ENCODE measurements around the gene PDLIM7. TPM values are rescaled to one million over a fixed set of nuclear protein-coding genes. Genes with fewer than 3 reads are reported as not detected.
A peak's percentile ranks its signal among the peaks of the same experiment; 100 is the strongest.

Gene PDLIM7
- total RNA-seq, 2 experiments from 2014 or later, result 41.9 to 50.2 TPM

DNA sequence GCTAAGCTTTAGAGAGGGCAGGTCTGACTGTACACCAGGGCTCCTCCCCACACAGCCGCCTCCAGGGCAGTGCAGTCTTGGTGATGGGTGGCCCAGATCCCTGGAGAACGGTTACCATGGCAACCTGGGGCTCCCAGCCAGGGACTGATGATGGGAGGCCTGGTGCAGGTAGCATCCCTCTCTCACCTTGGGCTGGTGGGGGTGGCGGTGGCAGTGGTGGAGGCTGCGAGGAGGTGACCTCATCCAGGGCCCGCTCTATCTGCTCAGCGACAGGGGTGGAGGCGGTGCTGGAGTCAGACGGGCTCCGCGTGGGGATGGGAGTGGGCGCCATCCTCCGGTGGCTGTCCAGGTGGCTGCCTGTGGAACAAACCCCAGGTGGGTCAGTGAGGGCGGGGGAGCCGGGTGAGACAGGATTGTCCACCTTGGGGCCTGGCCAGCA is 38.5 kb downstream of the PDLIM7 start:
- Mint-ChIP-seq H3K36me3 (ENCODE audit: low read depth) (peaks cover 5% of the 10 kb centered on the region), H3K9me3 (ENCODE audit: low read depth) (no peaks in the 10 kb centered on the region), H3K4me1 (peaks cover 16% of the 10 kb centered on the region), H3K27ac (no peak overlapping the region), H3K27me3 (no peaks in the 10 kb centered on the region), H3K4me3 (no peak overlapping the region)
- POLR2A ChIA-PET, result no interaction called here
- ATAC-seq (no peak), DNase-seq (no peak)
- CTCF ChIA-PET, result interaction anchor here (1.0 to 8.0 kb wide), 3 partner anchors 14 to 69 kb away, joined by 6 to 188 read pairs (median 41); partner anchors contain the start of gene PFN3
- intact Hi-C loops (cut with DNase I, micrococcal nuclease), result no loop called here

DNA sequence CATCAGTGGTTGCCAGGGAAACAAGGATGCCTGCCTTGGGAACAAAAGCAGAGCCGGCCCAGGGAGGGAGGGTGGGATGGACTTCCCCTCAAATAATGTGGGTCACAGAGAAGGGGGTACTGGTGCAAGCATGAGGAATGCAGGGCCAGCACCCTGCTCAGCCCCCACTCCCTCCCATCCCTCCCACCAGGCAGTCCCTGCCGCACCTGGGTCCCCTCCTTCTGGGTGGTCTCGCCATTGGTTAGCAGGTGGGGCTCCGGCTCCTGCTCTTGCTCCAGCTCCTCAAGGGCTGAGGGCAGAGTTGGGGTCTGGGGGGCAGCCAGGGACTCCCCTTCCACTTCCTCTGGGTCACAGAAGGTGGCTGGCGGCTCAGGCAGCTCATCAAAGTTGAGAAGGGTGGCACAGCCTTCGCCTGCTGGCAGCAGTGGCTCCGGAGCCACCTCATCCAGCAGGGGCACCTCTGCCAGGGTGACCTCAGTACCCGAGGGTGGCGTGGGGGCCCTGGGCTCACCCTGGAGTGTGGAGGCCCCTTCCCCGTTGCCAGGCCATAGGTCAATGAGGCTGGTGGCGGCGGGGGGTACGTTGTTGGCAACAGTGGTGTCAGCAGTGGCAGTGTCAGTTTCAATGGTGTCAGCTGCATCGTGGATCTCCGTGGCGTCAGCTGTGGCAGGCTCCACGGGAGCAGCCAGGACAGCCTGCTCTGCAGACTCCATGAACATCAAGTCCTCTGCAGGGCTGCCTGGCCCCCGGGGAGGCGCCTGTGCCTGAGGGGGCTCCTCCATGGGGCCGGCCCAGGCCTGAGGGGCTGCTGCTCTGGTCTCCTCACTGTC is 39.3 kb downstream of the PDLIM7 start:
- ChIA-PET CTCF (interaction anchor here (0.5 to 8.0 kb wide), 23 partner anchors 12 to 150 kb away, joined by 3 to 188 read pairs (median 6); partner anchors contain the start of genes DBN1, F12, GRK6 and LMAN2), POLR2A (interaction anchor here (0.7 to 1.3 kb wide), 4 partner anchors 29 to 54 kb away, joined by 4 to 17 read pairs (median 6); partner anchors contain the start of gene PDLIM7)
- intact Hi-C loops (cut with DNase I, micrococcal nuclease), result no loop called here
- peaks cover 5% of the 10 kb centered on the region for H3K36me3 Mint-ChIP-seq (ENCODE audit: low read depth)
- H3K27ac Mint-ChIP-seq, result peak overlapping the region; percentile 31
- H3K9me3 Mint-ChIP-seq (ENCODE audit: low read depth), result no peaks in the 10 kb centered on the region
- H3K4me1 Mint-ChIP-seq, result peaks cover 23% of the 10 kb centered on the region
- H3K27me3 Mint-ChIP-seq, result no peaks in the 10 kb centered on the region
- no peak overlapping the region for H3K4me3 Mint-ChIP-seq
- DNase-seq (no peak), ATAC-seq (no peak)

DNA sequence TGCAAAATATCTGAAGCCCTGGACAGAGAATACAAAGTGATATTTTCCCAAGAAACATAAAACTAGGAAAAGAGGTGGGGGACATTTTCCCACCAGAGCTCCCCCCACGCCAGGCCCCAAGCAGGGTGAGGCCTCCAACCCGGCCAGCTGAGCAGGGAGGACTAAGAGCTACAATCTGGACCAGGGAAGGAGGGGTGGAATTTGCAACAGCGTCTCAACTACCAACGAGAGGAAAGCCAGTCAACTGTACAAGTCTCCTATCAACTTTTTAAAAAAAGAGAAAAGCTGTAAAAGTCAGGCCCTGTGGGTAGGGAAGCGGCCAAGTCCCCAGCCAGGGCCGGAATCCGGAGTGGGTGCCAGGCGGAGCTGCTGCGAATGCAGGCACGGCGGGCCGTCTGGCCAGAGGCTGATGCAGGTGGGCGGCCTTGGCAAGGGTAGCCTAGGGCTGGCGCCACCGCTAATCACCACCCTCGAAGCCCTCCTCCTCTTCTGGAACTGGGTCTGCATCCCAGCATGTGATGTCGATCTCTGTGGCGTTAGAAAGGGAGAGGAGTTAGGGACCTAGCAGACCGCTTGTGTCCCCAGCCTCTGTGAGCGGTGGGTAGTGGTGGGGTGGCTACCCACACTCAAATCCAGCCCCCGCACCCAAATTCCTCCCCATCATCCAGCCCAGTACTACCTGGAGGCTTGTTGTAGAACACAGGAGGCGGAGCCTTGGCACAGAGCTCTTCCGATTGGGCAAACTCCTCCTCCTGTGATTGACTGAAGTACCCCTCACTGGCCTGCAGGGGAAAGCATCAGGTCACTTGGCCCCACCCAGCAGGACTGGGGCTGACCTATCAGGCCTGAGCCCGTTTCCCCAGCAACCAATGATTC is 40.2 kb downstream of the PDLIM7 start:
- Mint-ChIP-seq H3K4me3 (peak overlapping the region; percentile 23), H3K9me3 (ENCODE audit: low read depth) (no peaks in the 10 kb centered on the region), H3K4me1 (peaks cover 26% of the 10 kb centered on the region), H3K27ac (peak overlapping the region; percentile 31), H3K27me3 (no peaks in the 10 kb centered on the region), H3K36me3 (ENCODE audit: low read depth) (peaks cover 5% of the 10 kb centered on the region)
- intact Hi-C loops (cut with DNase I, micrococcal nuclease), result loop anchor here (1.0 kb wide), 7 partner anchors 15 to 343 kb away; partner anchors contain the start of genes PDLIM7 (in 2 of the 2) and DDX41 (in 1 of the 2)
- ChIA-PET CTCF (interaction anchor here (0.5 to 8.0 kb wide), 30 partner anchors 12 to 288 kb away, joined by 3 to 188 read pairs (median 5); partner anchors contain the start of genes DBN1, F12, GRK6 and LMAN2), POLR2A (interaction anchor here (0.6 to 1.3 kb wide), 10 partner anchors 10 to 262 kb away, joined by 3 to 17 read pairs (median 4); partner anchors contain the start of gene PDLIM7)
- DNase-seq (peak; percentile 76), ATAC-seq (peak; percentile 41)

DNA sequence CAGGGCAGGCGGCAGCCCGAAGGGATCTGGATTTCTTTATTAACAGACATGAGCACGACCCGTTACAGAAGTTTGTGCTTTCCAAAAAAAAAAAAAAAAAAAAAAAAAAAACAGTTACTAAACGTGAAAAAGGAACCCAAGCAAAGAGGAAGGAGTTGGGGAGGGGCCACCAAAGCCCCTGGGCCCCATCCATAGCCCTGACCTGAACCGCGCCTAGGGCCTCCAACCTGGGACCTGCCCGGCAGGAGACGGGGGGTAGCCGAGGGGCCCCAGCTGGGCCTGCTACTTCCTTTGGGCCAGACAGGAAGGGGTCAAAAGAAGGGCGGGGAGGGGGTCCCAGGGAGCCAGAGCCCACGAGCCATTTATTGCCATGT is 40.8 kb downstream of the PDLIM7 start:
- Mint-ChIP-seq H3K4me1 (peaks cover 27% of the 10 kb centered on the region), H3K4me3 (peak overlapping the region; percentile 80)
- intact Hi-C loops (cut with DNase I, micrococcal nuclease), result loop anchor here (1.0 kb wide), 7 partner anchors 16 to 342 kb away; partner anchors contain the start of genes PDLIM7 (in 2 of the 2) and DDX41 (in 1 of the 2)

DNA sequence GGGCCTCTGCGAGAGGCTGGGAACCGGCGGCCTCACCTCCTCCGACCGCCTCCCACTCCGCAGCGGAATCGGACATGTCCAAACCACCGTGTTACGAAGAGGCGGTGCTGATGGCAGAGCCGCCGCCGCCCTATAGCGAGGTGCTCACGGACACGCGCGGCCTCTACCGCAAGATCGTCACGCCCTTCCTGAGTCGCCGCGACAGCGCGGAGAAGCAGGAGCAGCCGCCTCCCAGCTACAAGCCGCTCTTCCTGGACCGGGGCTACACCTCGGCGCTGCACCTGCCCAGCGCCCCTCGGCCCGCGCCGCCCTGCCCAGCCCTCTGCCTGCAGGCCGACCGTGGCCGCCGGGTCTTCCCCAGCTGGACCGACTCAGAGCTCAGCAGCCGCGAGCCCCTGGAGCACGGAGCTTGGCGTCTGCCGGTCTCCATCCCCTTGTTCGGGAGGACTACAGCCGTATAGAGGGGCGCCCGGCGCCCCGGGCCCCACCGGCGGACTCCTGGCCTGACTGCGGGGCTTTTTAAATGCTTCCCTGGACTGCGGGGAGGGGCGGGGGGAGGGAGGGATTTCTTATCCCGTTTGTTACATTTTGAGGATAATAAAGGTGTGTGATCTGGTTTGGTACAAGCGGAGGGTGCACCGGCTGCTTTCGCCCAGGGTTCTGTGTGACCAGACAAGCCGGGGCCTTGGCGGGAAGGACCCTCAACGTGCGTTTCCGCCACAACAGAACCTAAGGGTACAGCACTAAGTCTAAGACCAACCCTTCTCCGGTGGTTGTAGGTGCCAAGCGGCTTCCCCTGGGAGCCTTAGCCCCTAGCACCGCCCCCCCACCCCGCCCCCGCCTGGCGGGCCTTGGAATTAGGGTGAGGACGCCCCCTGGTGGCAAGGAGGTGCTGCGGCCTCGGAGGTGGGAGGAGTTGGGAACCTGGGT is 41.5 kb downstream of the PDLIM7 start:
- intact Hi-C loops (cut with DNase I, micrococcal nuclease), result loop anchor here (1.0 to 2.0 kb wide), 13 partner anchors 16 to 342 kb away; partner anchors contain the start of genes PDLIM7 (in 2 of the 2), DDX41 (in 1 of the 2), GRK6 (in 1 of the 2) and NSD1 (in 1 of the 2)
- DNase-seq (peak; percentile 99), ATAC-seq (peak; percentile 30)
- Mint-ChIP-seq H3K36me3 (ENCODE audit: low read depth) (peaks cover 5% of the 10 kb centered on the region), H3K27ac (peak overlapping the region; percentile 83), H3K4me1 (peaks cover 27% of the 10 kb centered on the region), H3K4me3 (peak overlapping the region; percentile 80), H3K9me3 (ENCODE audit: low read depth) (no peaks in the 10 kb centered on the region), H3K27me3 (no peaks in the 10 kb centered on the region)
- ChIA-PET POLR2A (interaction anchor here (0.6 to 2.6 kb wide), 9 partner anchors 24 to 146 kb away, joined by 3 to 25 read pairs (median 6); partner anchors contain the start of genes GRK6 and LMAN2), CTCF (interaction anchor here (0.5 to 8.0 kb wide), 29 partner anchors 9 to 450 kb away, joined by 3 to 188 read pairs (median 6); partner anchors contain the start of genes F12, GRK6, LMAN2 and PDLIM7)

More for the DNA sequence above, 40.8 kb downstream of the PDLIM7 start:
- no peak for ATAC-seq
- H3K27me3 Mint-ChIP-seq, result no peaks in the 10 kb centered on the region
- DNase-seq, result no peak
- no peaks in the 10 kb centered on the region for H3K9me3 Mint-ChIP-seq (ENCODE audit: low read depth)
- CTCF ChIA-PET, result interaction anchor here (0.9 to 8.0 kb wide), 17 partner anchors 13 to 111 kb away, joined by 3 to 188 read pairs (median 6); partner anchors contain the start of genes F12, GRK6, PDLIM7 and PFN3
- H3K36me3 Mint-ChIP-seq (ENCODE audit: low read depth), result peaks cover 5% of the 10 kb centered on the region
- POLR2A ChIA-PET, result interaction anchor here (0.8 to 1.3 kb wide), 3 partner anchors 11 to 66 kb away, joined by 3 to 4 read pairs (median 4); partner anchors contain the start of gene PDLIM7
- no peak overlapping the region for H3K27ac Mint-ChIP-seq

DNA sequence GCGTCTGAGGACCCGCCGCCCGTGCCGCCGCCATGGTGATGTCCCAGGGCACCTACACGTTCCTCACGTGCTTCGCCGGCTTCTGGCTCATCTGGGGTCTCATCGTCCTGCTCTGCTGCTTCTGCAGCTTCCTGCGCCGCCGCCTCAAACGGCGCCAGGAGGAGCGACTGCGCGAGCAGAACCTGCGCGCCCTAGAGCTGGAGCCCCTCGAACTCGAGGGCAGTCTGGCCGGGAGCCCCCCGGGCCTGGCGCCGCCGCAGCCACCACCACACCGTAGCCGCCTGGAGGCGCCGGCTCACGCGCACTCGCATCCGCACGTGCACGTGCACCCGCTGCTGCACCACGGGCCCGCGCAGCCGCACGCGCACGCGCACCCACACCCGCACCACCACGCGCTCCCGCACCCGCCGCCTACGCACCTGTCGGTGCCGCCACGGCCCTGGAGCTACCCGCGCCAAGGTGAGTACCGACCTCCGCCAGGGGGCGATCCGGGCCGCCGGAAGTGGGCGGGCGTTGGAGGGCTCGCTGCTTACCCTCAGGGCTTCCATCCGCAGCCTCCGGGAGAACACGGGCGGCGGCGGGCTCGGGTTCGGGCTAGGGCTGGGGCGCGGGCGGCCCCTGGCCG is 42.3 kb downstream of the PDLIM7 start:
- peaks cover 27% of the 10 kb centered on the region for H3K4me1 Mint-ChIP-seq
- H3K27me3 Mint-ChIP-seq, result no peaks in the 10 kb centered on the region
- peak; percentile 65 for ATAC-seq
- H3K9me3 Mint-ChIP-seq (ENCODE audit: low read depth), result no peaks in the 10 kb centered on the region
- peak overlapping the region; percentile 80 for H3K4me3 Mint-ChIP-seq
- peak; percentile 96 for DNase-seq
- CTCF ChIA-PET, result interaction anchor here (0.5 to 8.0 kb wide), 28 partner anchors 10 to 449 kb away, joined by 3 to 188 read pairs (median 6); partner anchors contain the start of genes F12, GRK6, LMAN2 and PDLIM7
- POLR2A ChIA-PET, result interaction anchor here (0.6 to 2.6 kb wide), 9 partner anchors 23 to 145 kb away, joined by 3 to 25 read pairs (median 6); partner anchors contain the start of genes GRK6 and LMAN2
- H3K36me3 Mint-ChIP-seq (ENCODE audit: low read depth), result peaks cover 5% of the 10 kb centered on the region
- no peak overlapping the region for H3K27ac Mint-ChIP-seq
- intact Hi-C loops (cut with DNase I, micrococcal nuclease), result loop anchor here (1.0 to 2.0 kb wide), 6 partner anchors 29 to 322 kb away; partner anchors contain the start of genes GRK6 (in 1 of the 2), NSD1 (in 1 of the 2), PRELID1 (in 1 of the 2) and RAB24 (in 1 of the 2)

DNA sequence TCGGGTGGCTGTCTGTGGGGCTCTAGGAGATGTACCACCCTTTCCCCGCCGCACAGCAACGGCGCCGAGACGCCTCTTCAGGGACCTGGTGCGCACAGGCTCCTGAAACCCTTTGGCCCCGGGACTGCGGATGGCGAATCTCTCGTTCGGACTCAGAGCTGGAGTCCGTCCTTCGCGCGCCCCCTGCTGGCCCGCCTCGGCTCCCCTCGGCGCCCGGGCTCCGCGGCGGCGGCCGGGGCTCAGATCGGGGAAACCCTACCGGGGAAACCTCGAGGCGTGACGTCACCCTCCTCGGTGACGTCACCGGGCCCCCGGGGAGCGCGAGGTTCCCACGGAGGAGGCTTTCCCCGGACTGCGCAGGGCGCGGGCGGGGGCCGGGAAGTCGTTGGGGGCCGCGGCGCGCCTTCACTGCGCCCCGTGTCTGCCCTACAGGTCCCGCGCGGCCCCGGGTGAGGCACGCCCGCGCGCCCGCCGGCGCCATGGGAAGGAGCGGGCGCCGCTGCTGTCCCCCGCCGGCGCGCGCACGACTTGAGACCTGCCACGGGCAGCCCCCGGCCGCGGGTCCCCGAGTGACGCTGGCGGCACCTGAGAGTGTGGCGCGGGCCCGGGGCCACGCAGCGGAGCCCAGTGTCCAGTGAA is 42.9 kb downstream of the PDLIM7 start:
- Mint-ChIP-seq H3K27ac (no peak overlapping the region), H3K9me3 (ENCODE audit: low read depth) (no peaks in the 10 kb centered on the region), H3K36me3 (ENCODE audit: low read depth) (peaks cover 5% of the 10 kb centered on the region), H3K27me3 (no peaks in the 10 kb centered on the region), H3K4me3 (peak overlapping the region; percentile 80), H3K4me1 (peaks cover 27% of the 10 kb centered on the region)
- intact Hi-C loops (cut with DNase I, micrococcal nuclease), result loop anchor here (1.0 to 2.0 kb wide), 11 partner anchors 8 to 321 kb away; partner anchors contain the start of genes PRR7 (in 2 of the 2), GRK6 (in 1 of the 2), LMAN2 (in 1 of the 2) and NSD1 (in 1 of the 2)
- POLR2A ChIA-PET, result interaction anchor here (1.0 to 2.6 kb wide), 6 partner anchors 22 to 145 kb away, joined by 3 to 25 read pairs (median 8); partner anchors contain the start of gene LMAN2
- CTCF ChIA-PET, result interaction anchor here (0.6 to 8.0 kb wide), 23 partner anchors 9 to 144 kb away, joined by 3 to 188 read pairs (median 7); partner anchors contain the start of genes F12, GRK6, PDLIM7 and PFN3
- DNase-seq, result peak; percentile 96
- peak; percentile 47 for ATAC-seq

DNA sequence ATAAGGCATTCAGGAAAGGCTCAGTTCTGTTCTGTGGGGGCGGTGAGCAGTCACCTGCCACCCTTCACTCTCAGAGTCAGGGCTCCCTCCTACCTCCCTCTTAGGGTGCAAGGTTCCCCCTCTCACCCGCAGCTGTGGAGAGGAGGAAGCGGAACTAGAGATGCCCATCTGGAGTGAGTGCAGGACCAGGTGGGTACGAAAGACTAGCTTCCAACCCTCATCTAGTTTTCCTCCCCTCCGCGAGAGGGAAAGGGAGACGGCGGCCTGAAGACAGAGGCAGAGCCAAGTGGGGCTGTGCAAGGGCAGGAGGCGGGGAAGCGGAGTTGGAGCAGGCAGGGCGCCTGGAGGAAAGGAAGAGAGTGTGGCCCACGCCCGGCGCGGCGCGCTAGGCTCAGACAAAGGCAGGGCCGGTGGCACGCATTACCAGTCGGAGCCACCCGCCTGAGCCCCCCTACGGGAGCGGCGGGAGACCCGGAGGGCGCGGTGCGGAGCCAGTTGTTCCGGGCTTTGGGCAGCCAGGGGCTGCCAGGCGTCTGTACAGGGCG is 43.5 kb downstream of the PDLIM7 start:
- Mint-ChIP-seq H3K27me3 (no peaks in the 10 kb centered on the region), H3K4me1 (peaks cover 27% of the 10 kb centered on the region), H3K4me3 (peak overlapping the region; percentile 80), H3K27ac (peak overlapping the region; percentile 60), H3K9me3 (ENCODE audit: low read depth) (no peaks in the 10 kb centered on the region), H3K36me3 (ENCODE audit: low read depth) (peaks cover 5% of the 10 kb centered on the region)
- intact Hi-C loops (cut with DNase I, micrococcal nuclease), result loop anchor here (1.0 to 2.0 kb wide), 7 partner anchors 8 to 141 kb away; partner anchors contain the start of genes PRR7 (in 2 of the 2) and LMAN2 (in 1 of the 2)
- CTCF ChIA-PET, result interaction anchor here (0.6 to 8.0 kb wide), 10 partner anchors 9 to 144 kb away, joined by 3 to 188 read pairs (median 22); partner anchors contain the start of genes F12, GRK6, PFN3 and PRR7
- POLR2A ChIA-PET, result interaction anchor here (1.0 to 2.6 kb wide), 6 partner anchors 22 to 144 kb away, joined by 3 to 25 read pairs (median 8); partner anchors contain the start of gene GRK6
- DNase-seq, result peak; percentile 60
- peak; percentile 1 for ATAC-seq

Measured in activated CD4-positive, alpha-beta T cell treated with anti-CD3 and anti-CD28 coated beads for 36 hours (primary cell).